Activated naive CD4-positive, alpha-beta T cell treated with anti-CD3 and anti-CD28 coated beads, Interleukin-2, amount 50 U/mL, for 24 hours (primary cell): ENCODE data around the gene NOTCH2NLA.
A peak's percentile ranks its signal among the peaks of the same experiment; 100 is the strongest.
"Not testable (repeated sequence)": the region's sequence is repeated elsewhere in the genome, so short reads cannot be mapped to it uniquely, and the experiment has no call there.

ENCODE experiments used
- H3K27ac Mint-ChIP-seq: one replicate; pipeline ENCODE4 v1.8.0; 2021; ENCODE audit warnings: mild to moderate bottlenecking, mixed read lengths
- H3K27me3 Mint-ChIP-seq: one replicate; pipeline ENCODE4 v1.8.0; 2021; ENCODE audit warnings: mixed read lengths
- H3K36me3 Mint-ChIP-seq: one replicate; pipeline ENCODE4 v1.8.0; 2021; ENCODE audit warnings: mixed read lengths
- H3K4me1 Mint-ChIP-seq: one replicate; pipeline ENCODE4 v1.8.0; 2021; ENCODE audit warnings: mixed read lengths
- H3K4me3 Mint-ChIP-seq: one replicate; pipeline ENCODE4 v1.8.0; 2021; ENCODE audit warnings: mild to moderate bottlenecking, mixed read lengths
- H3K9me3 Mint-ChIP-seq: one replicate; pipeline ENCODE4 v1.8.0; 2021; ENCODE audit warnings: mixed read lengths

NOTCH2NLA gene

DNA sequence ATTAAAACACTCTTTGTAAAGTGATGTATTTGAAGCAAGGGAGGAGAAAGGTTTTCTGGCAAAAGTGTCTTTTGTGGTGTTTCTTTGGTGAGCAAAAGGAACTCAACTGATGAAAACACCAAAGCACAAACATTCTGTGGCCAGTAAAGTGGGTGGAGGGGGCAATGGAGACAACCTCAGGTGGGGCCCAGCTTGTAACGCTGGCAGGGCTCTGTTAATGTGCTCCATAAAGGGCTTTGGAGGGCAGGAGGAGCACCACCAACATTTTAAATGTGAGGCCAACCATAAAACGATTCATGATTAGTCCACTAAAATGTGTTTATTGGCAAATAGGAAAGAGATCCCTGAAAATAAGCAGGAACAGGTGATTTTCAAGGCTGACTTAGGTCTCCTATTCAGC, 7.8 kb upstream of the NOTCH2NLA start:
- H3K4me3 Mint-ChIP-seq, H3K4me1 Mint-ChIP-seq, H3K36me3 Mint-ChIP-seq, H3K9me3 Mint-ChIP-seq, H3K27ac Mint-ChIP-seq, H3K27me3 Mint-ChIP-seq: not testable (repeated sequence)

DNA sequence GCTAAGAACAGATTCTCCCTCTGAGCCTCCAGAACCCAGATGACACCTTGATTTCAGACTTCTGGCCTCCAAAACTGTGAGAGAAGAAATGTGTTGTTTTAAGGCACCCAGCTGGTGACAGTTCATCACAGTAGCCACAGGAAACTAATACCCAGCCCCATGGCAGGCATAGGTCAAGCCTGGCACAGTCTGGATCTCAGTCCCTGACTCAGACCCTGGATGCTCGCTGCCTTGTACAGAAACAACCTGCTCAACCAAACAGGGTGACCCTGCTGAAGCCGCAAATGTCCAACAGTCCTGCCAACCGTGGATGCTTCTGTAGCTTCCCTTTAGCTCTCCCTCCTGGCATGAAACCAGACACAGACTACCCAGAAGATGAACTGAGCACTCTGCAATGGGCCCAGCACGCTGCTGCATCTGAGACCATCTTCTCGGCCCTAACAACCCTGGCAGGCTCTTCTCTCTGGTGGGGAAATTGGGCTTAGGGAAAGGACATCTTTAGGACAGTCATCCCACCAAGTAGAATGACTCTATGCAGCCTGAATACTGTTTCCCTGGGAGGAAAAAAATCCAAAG, 7.3 kb upstream of the NOTCH2NLA start:
- not testable (repeated sequence) for H3K4me3 Mint-ChIP-seq, H3K9me3 Mint-ChIP-seq, H3K27me3 Mint-ChIP-seq, H3K36me3 Mint-ChIP-seq, H3K27ac Mint-ChIP-seq, H3K4me1 Mint-ChIP-seq

DNA sequence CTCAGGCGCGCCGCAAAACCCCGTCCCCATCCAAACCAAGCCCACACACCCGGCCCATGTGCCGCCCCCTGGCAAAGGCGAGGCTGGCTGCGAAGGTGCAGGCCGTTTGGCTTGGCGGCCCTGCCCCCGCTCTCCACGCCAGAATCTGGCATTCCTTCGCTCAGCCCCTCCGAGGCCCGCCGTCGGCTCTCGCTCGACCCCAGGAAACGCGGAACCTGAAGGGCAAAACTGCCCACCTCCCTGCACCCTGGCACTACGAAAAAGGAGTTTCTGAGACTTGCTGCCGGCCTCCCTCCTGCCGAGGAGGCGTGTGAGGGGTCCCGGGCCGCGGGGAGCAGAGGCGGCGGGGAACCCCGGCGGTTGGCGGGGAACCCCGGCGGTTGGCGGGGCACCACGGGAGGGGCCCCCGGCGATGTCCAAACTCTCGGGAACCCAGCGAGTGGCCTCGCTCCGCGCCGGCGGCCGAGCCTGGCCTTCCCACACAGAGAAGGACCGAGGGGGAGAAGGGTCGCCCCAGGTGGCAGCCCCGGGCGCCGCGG, 608 bp downstream of the NOTCH2NLA start:
- H3K4me1 Mint-ChIP-seq, H3K9me3 Mint-ChIP-seq, H3K36me3 Mint-ChIP-seq, H3K27me3 Mint-ChIP-seq, H3K27ac Mint-ChIP-seq: not testable (repeated sequence)
- H3K4me3 Mint-ChIP-seq = peak overlapping the region; percentile 52

DNA sequence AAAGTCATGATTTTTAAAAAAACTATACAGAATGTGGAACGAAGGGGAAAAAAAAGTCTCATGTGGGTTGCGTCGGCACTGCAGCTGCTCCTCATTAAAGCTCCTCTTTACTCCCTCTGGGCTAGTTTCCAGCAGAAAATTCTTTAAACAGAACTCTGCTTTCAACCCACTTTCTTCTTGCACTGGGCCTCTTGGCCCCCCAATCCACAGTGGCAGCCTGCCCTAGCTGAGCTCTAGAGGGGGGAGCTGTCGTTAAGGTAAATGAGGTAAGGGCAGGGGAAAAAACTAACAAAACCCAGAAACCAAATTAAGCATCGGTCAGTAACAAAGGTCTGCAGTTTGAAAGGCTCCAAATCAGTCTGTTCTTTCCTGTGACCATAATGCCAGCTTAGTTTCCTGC, 54.3 kb downstream of the NOTCH2NLA start:
- H3K36me3 Mint-ChIP-seq, H3K9me3 Mint-ChIP-seq, H3K27ac Mint-ChIP-seq, H3K4me1 Mint-ChIP-seq, H3K4me3 Mint-ChIP-seq, H3K27me3 Mint-ChIP-seq: not testable (repeated sequence)

DNA sequence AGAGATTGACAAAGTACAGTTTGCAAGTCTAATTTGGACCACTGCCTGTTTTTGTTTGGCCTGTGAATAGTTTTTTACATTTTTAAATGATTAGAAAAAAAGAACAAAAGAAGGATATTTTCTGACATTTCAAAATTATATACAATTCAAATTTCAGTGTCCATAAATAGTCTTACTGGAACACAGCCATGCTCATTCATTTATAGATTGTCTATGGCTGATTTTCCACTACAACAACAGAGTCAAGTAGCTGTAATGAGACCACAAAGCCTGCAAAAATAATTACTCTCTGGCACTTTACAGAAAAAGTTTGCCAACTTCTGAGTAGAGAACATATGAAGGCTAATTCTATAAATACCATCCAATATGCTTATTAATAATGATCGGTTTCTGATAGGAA, 61.1 kb downstream of the NOTCH2NLA start:
- H3K9me3 Mint-ChIP-seq, H3K4me3 Mint-ChIP-seq, H3K36me3 Mint-ChIP-seq, H3K27me3 Mint-ChIP-seq, H3K4me1 Mint-ChIP-seq, H3K27ac Mint-ChIP-seq: not testable (repeated sequence)

DNA sequence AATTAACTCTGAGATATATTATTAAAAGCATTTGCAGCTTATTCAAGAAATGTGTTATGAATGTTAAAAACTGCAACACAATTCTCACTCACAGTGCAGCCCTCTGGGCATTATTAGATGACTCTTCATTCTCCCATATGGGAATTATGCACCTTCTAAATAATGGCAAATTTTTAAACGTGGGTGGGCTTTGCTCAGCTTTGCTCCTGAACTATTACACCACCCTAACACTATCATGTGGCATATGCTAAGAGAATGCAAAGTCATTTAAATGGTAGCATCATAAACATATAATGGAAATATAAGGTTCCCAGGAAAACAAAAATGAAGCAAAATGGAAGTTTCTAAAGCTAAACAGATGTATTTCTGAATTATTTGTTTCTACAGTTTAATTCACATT, 61.5 kb downstream of the NOTCH2NLA start:
- H3K27me3 Mint-ChIP-seq, H3K27ac Mint-ChIP-seq, H3K4me3 Mint-ChIP-seq, H3K9me3 Mint-ChIP-seq, H3K36me3 Mint-ChIP-seq, H3K4me1 Mint-ChIP-seq: not testable (repeated sequence)

DNA sequence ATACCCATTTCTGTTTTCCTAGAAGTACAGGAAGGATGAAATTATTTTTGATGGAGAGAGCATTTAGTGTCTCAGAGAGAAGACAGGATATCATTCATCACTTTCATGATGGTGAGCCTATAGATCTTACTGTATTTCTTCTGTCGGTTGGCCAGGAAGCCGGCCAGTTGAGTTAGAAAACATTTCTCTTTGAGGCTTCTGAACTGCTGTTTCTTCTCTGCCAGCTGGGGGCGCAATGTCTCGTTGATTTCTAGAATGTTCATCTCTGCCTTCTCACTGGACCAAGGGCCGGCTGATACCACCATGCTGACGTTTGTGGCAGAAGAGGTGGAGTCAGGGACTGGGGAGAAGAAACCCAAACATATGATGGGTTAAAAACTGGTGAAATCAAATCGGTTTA, 84.4 kb downstream of the NOTCH2NLA start, which contains the start of gene NBPF10:
NBPF10 (minus strand) TSS at position 340 of the 400 bp plus-strand sequence; CDS start at position 305, 35 bp downstream.
- not testable (repeated sequence) for H3K9me3 Mint-ChIP-seq, H3K36me3 Mint-ChIP-seq, H3K27ac Mint-ChIP-seq, H3K27me3 Mint-ChIP-seq, H3K4me3 Mint-ChIP-seq, H3K4me1 Mint-ChIP-seq
